Activated T-cell treated with anti-CD3 and anti-CD28 coated beads for 1 hour (primary cell): ENCODE measurements around the gene NUMBL.

Experiments
- DNase-seq: peaks from one replicate; pipeline ENCODE4 v3.0.0-alpha.2; 2020; ENCODE audit warnings: low read depth

NUMBL gene

DNA sequence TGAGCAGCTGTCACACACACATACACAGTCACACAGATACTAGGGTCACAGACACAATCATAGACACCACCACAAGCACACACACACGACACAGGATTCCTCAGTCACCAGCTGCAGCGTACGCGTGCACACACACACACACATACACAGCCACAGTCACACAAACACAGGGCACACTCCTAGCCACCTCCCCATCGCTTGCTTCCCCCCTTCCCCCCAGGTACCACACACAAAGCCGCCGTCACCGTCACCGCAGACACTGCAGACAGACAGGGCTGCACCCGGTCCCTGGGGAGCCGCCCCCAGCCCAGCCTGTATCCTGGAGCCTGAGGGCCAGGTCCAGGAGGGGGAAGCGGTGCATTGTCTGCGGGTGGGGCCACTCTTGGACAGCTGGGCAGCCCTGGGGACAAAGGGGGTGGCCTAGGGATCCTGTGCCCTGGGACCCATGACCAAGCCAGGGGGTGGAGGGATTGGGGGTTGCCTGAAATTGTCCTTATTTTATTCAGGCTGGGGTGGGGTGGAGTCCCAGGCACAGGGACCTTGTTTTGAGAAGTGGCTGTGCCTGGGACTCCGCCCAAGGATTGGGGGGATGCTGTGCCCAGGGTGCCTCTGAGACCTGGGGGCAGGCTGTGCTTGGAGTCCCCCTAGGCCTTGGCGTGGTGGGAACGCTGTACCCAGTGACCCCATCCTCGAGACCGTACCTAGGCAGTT is 957 bp downstream of the NUMBL start:
- DNase-seq: no peak

DNA sequence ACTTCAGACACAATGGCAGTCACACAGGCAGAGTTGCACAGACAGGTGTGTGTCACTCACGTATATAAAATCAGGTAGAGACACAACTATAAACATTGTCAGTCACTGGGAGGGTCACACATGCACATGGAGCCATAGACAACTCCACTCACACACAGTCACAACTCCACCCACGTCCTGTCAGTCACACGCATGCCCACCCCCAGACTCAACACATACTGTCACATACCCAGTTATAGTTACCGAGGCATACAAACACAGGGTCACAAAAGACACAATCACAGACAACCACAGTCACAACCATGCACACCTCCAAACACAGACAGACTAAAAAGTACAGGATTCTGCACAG is 1.5 kb downstream of the NUMBL start:
- no peak for DNase-seq

DNA sequence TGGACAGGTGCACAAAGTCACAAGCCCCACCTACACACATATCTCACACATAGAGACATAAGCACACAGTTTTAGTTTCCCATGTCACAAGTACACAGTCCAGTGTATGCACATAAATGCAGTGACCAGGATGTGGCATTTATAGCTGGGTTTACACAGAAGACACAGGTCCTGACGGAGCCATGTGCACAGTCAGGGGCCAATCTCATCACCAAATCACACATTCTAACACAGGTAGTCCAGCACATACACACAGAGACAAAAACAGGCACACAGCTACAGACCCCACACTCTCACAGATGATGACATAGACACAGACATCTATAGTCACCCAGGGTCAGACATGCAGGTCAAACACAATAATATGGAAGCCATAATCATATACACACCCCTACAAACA is 2.1 kb downstream of the NUMBL start:
- DNase-seq: no peak

DNA sequence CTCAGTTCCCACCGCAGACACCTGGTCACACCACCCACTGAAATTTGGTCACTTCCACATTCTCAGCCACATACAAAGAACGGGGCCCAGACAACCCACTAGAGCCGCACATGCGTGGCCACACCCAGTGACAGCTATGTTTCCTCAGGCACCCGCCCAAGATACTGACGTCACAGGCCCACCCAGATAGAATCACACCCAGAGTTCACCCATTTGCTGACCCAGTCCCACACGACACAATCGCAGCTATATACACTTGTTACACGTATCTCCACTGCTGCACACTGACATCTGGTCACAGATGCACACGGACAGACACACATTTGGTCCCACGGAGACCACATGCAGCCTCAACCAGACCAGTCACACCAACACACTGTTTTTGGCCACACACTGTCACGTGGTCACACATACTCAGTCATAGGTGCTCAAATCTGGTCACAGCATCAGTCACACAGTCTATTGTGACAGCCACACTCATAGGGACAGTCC is 2.9 kb downstream of the NUMBL start:
- no peak for DNase-seq

DNA sequence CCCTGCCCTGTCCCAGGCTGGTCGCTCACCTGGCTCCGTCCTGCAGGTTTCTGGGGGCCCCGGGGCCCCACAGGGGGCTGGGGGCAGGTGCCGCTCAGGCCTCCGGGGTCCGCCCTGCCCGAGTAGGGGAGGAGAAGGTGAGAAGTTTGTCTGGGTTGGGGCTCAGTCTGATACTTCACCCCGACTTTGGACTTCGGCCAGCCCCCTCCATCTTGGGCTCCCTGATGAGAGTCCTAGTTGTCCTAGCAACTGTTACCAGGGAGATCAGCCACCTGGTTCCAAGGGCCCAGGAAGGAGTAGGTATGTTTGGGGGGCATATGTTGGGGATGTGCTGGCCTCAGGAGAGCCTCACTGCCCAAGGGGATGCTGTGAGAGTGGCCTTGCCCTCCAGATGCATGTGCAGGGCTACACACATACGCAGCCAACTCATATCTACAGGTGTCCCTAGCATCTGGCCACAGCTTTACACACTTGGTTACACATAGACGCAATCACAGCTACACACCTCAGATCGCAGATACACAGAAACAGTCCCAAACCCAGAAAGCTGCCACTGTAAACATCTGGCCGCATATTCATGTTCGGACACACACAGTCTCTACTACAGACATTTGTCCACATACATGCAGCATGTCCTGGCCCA is 3.4 kb downstream of the NUMBL start:
- no peak for DNase-seq

DNA sequence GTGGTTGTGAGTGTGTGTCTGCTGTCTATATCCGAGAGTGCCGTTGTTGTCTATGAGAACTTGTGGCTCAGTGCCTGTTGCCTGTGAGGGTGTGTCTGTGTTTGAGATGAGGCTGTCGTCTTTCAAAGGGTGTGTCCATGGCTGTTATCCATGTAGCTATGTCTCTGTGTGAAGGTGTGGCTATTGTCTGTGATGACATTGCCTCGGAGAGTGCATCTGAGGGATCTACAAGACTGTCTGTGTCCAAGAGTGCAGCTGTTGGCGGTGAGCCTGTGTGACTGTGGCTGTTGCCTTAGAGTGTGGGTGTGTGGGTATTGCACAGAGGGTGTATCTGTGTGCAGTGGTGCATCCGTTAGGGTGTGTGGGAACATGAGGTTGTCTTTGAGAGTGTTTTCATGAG is 4.9 kb downstream of the NUMBL start:
- no peak for DNase-seq

DNA sequence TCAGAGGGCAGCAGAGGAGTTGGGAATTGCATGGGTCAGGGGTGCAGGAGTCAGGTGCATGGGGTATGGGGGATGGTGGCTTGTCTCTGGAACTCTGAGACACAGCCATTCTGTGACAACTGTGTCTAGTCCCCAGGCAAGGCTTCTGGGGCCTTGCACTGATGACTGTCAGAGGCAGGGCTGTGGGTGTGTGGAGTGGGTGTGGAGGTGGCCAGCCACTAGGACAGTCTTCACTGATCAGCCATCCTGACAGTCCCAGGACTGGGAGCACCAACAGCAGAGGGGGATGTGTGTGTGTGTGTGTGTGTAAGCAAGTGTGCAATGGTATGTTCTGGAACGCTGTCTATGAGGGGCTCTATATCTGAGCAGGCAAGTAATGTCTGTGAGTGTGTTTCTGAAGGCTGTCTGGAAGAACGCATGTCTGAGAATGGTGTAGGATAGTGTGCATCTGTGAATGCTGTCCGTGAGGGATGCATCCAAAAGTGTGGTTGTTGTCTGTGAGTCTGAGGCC is 5.4 kb downstream of the NUMBL start:
- DNase-seq: no peak

DNA sequence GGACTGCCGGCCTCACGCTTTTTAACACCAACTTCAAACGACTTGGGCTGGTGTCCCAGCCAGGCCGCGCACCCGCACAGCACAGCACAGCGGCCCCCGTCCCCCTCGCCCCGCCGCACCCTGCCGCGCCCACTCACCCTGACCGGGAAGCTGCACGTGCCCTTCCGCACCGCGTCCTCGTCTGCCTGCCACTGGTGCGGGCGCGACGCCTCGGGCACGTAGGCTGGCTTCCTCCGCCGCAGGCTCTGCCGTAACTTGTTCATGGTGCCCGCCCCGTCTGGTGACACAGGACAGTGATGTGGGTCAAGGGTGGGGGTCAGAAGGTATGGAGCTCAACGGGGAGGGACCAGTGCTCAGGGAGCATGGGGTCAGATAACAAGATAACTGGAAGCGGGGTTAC is 6.2 kb downstream of the NUMBL start:
- DNase-seq: no peak

DNA sequence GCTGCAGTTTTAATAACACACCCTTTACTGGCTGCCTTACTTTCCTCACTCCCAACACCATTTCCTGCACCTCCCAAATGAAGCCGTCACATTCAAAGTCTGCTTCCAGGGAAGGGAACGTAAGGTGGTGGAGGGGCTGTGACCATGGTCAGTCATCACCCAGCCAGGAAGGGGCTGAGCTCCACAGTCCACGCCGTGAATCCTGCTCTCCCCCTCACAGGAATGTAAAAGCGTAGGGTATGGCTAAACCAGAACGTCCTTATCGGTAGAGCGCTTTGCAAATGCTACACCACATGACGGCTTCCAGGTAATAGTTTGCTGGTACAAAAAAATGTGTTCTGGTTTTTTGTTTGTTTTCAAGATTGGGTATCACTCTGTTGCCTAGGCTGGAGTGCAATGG is 7.0 kb downstream of the NUMBL start:
- DNase-seq: no peak

DNA sequence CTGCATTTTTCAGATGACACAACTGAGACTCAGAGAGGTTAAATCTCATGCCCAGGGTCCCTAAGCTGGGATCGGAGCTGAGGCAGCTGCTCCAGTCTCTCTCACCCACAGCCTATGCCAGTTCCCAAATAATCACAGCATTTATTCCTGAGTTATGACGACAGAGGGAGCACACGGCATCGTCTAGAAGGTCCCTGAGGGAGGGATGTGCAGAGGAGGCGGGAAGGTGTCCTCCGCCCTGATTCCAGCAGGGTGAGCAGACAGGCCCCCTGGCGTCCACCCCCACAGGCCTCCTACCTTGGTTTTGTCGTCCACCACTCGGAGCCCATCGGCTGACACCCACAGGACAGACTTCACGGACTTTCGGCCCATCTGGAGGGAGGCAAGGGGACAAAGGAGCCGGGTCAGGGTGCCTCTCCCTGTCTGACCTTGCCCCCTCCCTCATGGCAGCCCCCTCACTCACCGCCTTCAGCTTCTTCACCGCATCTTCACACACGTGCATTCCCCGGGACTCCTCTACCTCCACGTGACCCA is 8.0 kb downstream of the NUMBL start:
- DNase-seq: no peak

DNA sequence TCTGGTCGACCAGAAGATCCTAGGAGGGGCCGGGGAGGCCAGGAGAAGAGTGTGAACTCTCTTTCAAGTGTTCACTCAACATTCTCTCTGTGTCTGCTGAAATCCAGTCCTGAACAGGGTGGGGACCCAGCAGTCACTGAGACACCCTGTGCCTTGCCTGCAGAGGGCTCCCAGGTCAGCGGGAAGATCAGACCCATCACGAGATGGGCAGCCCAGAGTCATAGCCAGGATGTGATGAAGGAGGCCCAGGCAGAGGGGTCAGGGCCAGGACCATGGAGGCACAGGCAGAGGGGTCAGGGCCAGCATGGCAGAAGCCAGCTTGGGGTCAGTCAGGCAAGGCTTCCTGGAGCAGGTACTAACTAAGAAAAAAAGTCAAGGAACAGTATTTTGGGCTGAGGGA is 9.4 kb downstream of the NUMBL start:
- DNase-seq: no peak

DNA sequence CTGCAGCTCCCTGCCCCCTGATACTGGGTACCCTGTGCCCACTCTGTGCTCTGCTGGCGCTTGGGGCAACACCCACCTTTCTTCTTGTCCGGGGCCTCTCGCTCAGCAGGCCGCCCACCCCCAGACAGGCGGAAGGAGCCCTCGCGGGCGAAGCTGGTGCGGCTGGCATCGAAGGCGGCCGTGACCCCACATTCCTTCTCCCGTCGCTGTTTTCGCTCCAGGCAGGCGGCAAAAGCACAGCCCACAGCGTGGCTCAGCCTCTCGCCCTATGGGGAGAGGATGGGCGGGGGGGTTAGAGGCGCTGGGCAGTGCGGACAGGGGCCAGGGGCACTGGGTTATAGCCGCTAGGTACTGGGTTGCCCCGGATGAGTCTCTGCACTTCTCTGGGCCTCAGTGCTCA is 13.3 kb downstream of the NUMBL start:
- no peak for DNase-seq

DNA sequence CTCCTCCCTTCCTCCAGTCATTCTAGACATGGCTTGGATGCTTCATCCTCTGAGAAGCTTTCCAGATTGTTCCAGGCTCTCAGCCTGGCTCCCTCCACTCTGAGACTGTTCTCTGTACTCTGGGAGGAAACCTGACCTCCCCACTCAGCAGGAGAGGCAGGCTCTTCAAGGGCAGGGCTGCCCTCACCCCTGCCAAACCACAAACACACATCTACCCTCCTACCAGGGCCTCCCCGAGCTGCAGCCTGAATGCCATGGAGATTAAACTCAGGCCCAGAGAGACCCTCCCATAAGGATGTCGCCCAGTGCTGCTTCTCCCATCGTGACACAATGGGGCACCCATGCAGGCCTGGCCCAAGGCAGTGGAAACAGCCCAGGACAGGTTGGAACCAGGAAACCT is 16.2 kb downstream of the NUMBL start:
- DNase-seq: no peak

DNA sequence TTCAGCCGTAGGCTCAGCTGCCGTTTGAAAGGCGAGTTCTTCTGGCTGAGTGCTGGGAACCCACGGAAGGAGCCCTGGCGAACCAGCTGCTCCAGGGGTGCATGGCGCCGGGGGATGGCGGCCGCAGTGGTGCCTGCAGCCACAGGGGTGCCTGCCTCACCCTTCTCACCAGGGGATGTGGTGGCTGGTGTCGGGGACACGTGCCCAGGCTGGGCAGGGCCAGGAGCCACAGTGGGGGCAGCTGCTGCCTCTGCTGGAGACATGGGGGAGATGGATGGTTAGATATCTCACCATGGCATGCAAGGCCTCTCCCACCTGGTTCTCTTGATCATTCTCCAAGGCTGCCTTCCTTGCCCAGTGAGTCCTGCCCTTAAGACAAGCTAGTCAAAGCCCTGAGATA is 17.1 kb downstream of the NUMBL start:
- no peak for DNase-seq

DNA sequence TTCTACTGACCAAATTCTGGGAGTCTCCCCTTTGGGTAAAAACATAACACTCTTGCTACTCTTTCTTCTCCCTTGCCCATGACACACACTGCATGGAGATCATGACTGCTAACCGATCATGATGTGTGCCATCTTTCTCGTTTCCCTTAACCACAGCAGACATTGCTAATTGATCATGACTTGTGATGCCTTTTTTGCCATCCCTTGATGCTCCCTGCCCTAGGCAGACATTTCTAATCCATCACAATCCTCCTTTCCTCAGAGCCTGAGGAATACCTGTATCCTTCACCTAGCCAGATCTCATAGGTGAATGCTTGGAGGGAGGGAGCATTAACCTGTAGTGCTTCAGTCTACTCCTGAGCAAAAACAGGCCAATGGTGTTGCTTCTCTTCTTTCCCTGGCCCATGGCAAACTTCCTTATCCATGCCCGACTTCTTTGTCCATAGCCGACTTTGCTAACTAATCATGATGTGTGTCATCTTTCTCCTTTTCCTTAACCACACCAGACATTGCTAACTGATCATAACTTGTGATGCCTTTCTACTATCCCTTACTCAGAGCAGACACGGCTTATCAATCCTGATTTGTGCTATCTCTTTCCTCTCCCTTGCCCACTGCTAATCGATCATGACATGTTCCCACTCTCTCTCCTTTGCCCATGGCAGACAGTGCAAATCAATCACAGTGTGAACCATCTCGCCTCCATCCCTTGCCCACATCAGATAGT is 17.7 kb downstream of the NUMBL start:
- no peak for DNase-seq

DNA sequence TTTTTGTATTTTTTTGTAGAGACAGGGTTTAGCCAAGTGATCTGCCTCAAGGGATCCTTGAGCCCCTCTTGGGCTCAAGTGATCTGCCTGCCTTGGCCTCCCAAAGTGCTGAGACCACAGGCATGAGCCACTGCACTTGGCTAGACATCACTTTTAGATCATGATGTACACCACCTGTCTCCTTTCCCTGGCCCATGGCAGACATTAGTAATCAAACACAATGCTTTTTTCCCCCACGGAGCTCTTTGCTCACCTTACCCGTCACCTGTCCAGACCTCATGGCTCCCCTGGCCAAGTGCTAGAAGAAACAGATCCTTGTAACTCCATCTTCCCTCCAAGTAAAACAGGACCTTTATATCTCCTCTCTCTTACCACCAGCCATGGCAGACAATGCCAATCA is 18.4 kb downstream of the NUMBL start:
- DNase-seq: no peak

DNA sequence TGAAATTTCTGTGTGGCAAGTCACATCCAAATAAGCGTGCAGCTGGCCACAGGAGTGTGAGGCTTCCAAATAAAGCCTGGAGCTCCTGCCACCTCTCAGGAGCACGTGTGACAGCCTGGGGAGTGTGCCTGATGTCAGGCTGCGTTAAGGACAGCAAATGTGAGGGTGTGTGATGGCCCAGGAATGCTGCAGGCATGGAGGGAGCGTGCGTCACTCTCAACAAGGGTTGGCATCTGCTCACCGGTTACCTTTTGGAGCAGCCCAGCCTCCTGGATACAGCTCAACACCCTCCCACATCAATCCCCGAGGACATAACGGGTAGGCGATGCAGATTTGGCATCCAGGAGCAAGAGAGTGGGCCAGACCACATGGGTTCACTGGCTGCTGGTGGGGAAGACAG is 19.0 kb downstream of the NUMBL start:
- no peak for DNase-seq

DNA sequence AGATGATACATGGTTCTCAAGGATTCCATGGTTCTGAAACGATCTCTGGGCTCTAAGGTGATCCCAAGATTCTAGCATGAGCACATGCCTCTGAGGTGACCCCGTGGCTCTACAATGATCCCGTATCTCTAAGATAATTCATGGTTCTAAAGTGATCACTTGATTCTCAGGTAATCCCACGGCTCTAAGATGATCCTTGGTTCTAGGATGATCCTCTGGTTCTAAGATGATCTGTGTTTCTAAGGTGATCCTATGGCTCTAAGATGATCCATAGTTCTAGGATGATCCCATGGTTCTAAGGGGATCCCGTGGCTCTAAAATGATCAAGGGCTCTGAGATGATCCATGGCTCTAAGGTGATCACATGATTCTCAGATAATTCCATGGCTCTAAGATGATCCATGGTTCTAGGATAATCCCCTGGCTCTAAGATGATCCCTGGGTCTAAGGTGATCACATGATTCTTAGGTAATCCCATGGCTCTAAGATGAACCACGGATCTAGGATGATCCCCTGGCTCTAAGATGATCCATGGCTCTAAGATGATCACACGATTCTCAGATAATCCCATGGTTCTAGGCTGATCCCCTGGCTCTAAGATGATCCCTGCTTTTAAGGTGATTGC is 21.3 kb downstream of the NUMBL start:
- no peak for DNase-seq

DNA sequence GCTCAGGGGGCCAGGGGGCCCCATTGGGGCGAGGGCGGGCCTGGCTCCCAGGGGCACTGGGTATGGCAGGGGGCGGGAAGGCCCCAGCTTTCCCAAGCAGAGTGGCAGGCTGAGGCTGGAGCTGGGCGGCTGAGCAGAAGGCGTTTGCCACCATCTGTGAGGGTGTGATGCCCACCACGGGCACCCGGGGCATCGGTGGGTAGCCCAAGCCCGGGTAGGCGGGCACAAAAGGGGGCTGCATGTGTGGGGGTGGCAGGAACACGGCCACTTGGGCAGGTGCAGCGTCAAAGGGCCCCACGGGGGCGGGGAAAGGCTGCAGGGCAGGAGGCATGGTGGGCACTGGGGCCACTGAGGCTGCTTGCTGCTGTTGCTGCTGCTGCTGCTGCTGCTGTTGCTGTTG is 22.8 kb downstream of the NUMBL start:
- DNase-seq: no peak

DNA sequence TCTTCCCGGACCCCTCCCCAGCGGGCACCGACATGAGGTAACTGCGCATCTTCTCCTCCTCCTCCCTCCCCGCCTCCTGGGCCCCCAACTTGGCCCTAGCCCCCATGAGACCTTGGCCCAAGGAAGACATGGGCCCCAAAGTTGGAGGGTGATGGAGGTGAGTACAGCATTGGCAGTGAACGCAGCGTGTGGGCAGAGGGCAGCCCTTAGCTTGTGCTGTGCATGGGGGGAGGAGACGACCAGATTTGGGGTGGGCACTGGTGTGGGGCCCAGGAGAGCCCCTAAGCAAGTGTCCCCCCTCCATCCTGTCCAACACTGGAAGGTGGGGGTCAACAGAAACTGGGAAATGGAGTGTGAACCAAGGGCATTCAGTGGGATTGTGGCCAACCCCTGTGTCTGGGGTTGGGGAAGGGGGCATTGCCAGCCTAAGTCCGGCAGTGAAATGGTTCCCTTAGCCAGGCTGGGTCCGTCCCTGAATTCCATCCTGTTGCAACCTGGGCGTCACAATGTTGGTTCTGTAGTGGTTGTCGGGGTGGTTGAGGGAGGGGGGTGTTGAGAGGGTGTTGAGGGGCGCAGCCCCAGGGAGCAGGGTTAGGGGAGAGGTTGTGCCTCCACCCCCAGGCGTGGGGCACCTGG is 23.5 kb downstream of the NUMBL start:
- no peak for DNase-seq

DNA sequence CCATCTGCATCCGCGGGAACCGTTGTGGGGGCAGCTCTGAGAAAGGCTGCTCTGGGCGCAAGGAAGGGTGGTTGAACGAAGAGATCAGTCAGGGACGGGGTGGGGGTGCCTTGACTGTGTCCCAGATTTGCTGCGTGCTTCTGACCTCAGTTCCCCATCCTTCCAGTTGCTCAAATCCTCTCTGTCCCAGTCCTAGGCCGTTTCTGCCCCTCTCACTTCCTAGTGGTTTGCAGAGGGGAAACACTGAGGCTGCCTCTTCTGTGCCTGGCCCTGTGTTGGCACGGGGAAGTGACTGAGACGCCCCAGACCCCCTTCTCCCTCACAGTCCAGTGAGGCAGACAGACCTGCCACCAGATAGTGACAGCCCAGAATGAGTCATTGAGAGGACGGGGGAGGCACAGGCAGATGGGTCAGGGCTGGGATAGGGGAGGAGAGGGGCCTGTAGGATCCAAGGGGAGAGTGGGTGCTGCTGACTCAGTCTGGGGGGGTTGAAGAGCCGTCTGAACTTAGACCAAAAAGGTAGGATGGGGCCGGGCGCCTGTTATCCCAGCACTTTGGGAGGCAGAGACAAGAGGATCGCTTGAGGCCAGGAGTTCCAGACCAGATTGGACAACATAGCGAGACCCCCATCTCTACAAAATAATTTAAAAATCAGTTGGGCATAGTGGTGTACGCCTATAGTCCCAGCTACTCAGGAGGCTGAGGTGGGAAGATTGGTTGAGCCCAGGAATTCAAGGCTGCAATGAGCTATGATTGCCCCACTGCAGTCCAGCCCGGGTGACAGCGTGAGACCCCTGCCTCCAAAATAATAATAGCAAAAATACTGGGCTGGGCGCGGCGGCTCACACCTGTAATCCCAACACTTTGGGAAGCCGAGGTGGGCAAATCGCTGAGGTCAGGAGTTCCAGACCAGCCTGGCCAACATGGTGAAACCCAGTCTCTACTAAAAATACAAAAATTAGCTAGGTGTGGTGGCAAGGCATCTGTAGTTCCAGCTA is 26.5 kb downstream of the NUMBL start:
- DNase-seq: no peak
